ENCODE results near the gene AGR2.

DNA sequence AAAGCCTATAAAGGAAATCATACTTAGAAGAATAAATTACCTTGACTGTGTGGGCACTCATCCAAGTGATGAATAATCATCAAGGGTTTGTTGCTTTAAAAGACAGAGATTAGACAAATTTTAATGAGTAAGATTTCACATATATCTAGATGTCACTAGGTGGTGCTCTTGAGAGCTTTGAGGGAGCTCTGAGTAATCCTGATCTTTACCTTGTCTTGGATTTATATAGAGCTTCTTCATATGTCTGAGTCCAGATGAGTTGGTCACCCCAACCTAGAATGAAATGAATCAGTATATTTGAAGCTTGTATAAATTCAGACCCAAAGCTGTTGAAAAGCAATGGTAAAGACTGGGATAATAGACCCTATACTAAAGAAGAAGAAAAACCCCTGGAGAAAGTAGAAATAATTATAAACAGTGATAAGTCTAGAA is 3.7 kb downstream of the AGR2 start:
- no peak for TF ChIP-seq EZH2 (IDR thresholded peaks at IDR 0.05; ENCODE audit: insufficient read depth, low read length)
- TF ChIP-seq, protein P1, sequence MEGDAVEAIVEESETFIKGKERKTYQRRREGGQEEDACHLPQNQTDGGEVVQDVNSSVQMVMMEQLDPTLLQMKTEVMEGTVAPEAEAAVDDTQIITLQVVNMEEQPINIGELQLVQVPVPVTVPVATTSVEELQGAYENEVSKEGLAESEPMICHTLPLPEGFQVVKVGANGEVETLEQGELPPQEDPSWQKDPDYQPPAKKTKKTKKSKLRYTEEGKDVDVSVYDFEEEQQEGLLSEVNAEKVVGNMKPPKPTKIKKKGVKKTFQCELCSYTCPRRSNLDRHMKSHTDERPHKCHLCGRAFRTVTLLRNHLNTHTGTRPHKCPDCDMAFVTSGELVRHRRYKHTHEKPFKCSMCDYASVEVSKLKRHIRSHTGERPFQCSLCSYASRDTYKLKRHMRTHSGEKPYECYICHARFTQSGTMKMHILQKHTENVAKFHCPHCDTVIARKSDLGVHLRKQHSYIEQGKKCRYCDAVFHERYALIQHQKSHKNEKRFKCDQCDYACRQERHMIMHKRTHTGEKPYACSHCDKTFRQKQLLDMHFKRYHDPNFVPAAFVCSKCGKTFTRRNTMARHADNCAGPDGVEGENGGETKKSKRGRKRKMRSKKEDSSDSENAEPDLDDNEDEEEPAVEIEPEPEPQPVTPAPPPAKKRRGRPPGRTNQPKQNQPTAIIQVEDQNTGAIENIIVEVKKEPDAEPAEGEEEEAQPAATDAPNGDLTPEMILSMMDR (IDR thresholded peaks at IDR 0.05; ENCODE audit: insufficient read depth, low read depth, low read length), result peak; percentile 54
